Measurements from ENCODE around the gene CTCFL.

CTCFL gene

GRCh38 chr20:57536120-57536708 lies 11.3 kb upstream of the CTCFL start:
- peaks cover 4% of the 10 kb centered on the region for H3K27me3 ChIP-seq (ENCODE audit: insufficient read depth, poor library complexity, severe bottlenecking)
- no peak overlapping the region for H3K4me3 ChIP-seq (replicated peaks; ENCODE audit: insufficient read depth, low read length)
- no peak for TF ChIP-seq POLR2AphosphoS5 (IDR thresholded peaks at IDR 0.05; ENCODE audit: low read depth)
- TF ChIP-seq CTCF (IDR thresholded peaks at IDR 0.05; ENCODE audit: insufficient read depth, low read length) = no peak
- no peak for TF ChIP-seq GABPA (IDR thresholded peaks at IDR 0.05; ENCODE audit: low read depth)
- TF ChIP-seq SPI1 (IDR thresholded peaks at IDR 0.05; ENCODE audit: borderline replicate concordance, low read depth) = no peak
- TF ChIP-seq REST (IDR thresholded peaks at IDR 0.05; ENCODE audit: insufficient replicate concordance, low read depth) = no peak
- DNase-seq (ENCODE audit: low read depth in 1 of 2, low spot score in 1 of 2) = no peak
- no peak overlapping the region for H3K27ac ChIP-seq (replicated peaks)

DNA sequence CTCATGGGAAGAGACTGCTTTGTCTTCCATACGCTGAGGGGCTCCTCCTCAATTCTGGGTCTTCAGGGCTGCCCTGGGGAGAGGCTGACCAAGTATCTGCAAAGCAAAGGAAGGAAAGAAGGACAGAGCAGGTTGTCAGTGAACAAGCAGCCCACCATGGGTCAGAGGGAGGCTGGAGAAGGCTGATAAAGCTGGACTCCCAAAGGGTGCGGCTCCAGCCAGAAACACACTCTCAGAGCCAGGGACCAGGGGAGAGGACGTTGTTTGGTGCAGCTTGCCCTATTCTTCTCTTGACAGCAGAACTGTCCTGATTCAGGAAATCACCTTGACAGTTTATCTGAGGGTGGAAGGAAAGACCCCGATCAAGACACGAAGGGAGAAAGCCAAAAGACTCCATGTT lies 10.4 kb upstream of the CTCFL start:
- no peak for TF ChIP-seq CTCF (IDR thresholded peaks at IDR 0.05; ENCODE audit: insufficient read depth, low read length)
- no peak for TF ChIP-seq GABPA (IDR thresholded peaks at IDR 0.05; ENCODE audit: low read depth)
- no peak for TF ChIP-seq REST (IDR thresholded peaks at IDR 0.05; ENCODE audit: insufficient replicate concordance, low read depth)
- no peak for TF ChIP-seq SPI1 (IDR thresholded peaks at IDR 0.05; ENCODE audit: borderline replicate concordance, low read depth)
- no peak for TF ChIP-seq POLR2AphosphoS5 (IDR thresholded peaks at IDR 0.05; ENCODE audit: low read depth)
- Histone ChIP-seq H3K27me3 (ENCODE audit: insufficient read depth, poor library complexity, severe bottlenecking) (peaks cover 4% of the 10 kb centered on the region), H3K4me3 (replicated peaks; ENCODE audit: insufficient read depth, low read length) (no peak overlapping the region), H3K27ac (replicated peaks) (no peak overlapping the region)
- no peak for DNase-seq (ENCODE audit: low read depth in 1 of 2, low spot score in 1 of 2)

DNA sequence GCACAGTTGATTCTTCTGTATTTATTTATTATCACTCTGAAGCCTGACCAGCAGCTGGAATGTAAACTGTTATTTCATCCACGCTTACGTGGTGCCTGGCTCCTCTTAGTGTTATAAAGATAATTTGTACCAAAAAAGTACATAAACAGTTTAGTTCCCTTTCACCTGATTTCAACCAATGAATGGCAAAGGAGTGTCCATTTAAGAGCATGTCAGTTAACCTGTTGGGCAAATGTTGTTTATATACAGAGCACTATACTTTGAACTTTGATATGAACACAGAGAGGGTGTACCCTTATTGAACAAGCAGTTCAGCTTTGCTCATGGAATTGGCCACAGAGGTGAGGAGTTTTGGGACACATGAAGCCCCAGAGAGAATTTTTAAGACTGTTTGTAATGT lies 7.2 kb upstream of the CTCFL start:
- H3K27ac ChIP-seq (replicated peaks) = no peak overlapping the region
- DNase-seq (ENCODE audit: low read depth in 1 of 2, low spot score in 1 of 2) = no peak
- H3K4me3 ChIP-seq (replicated peaks; ENCODE audit: insufficient read depth, low read length) = no peak overlapping the region
- peaks cover 4% of the 10 kb centered on the region for H3K27me3 ChIP-seq (ENCODE audit: insufficient read depth, poor library complexity, severe bottlenecking)
- TF ChIP-seq GABPA (IDR thresholded peaks at IDR 0.05; ENCODE audit: low read depth) (no peak), POLR2AphosphoS5 (IDR thresholded peaks at IDR 0.05; ENCODE audit: low read depth) (no peak), REST (IDR thresholded peaks at IDR 0.05; ENCODE audit: insufficient replicate concordance, low read depth) (no peak), CTCF (IDR thresholded peaks at IDR 0.05; ENCODE audit: insufficient read depth, low read length) (no peak), SPI1 (IDR thresholded peaks at IDR 0.05; ENCODE audit: borderline replicate concordance, low read depth) (no peak)

Data from HL-60 (cell line).